ENCODE results near the gene STK24.

STK24 gene

GRCh38 chr13:98401934-98402333 is 175.0 kb downstream of the STK24 start:
- no peak for DNase-seq

- no peak for DNase-seq
These were observed 177.2 kb downstream of the STK24 start for GRCh38 chr13:98399756-98400155.

- no peak for DNase-seq
These were observed 178.3 kb downstream of the STK24 start for GRCh38 chr13:98398581-98398980.

GRCh38 chr13:98397861-98398260 is 179.0 kb downstream of the STK24 start:
- no peak for DNase-seq

GRCh38 chr13:98397221-98397620 is 179.7 kb downstream of the STK24 start:
- no peak for DNase-seq

- DNase-seq = no peak
These were observed 180.7 kb downstream of the STK24 start for GRCh38 chr13:98396071-98396710.
